Astrocyte (in vitro differentiated cells and primary cell): ENCODE results near the gene PRAMEF2.
"Not testable (repeated sequence)": the region's sequence is repeated elsewhere in the genome, so short reads cannot be mapped to it uniquely, and the experiment has no call there.

Source experiments
- CTCF ChIP-seq: IDR thresholded peaks from 2 replicates; pipeline ENCODE4 v1.5.1; 2011; ENCODE audit warnings: low read depth, mild to moderate bottlenecking, inconsistent platforms, low read length, moderate library complexity; ENCODE audit not compliant: insufficient read depth
- EZH2 ChIP-seq: IDR thresholded peaks from 2 replicates; pipeline ENCODE4 v1.6.1; 2012; ENCODE audit warnings: mild to moderate bottlenecking, low read length, inconsistent platforms; ENCODE audit not compliant: insufficient read depth

GRCh38 chr1:12903793-12904572, 47.1 kb downstream of the PRAMEF2 start:
- TF ChIP-seq CTCF, EZH2: not testable (repeated sequence)
